ENCODE measurements around the gene ANKRD55.
"Not testable (repeated sequence)": the region's sequence is repeated elsewhere in the genome, so short reads cannot be mapped to it uniquely, and the experiment has no call there.

The ANKRD55 gene

DNA sequence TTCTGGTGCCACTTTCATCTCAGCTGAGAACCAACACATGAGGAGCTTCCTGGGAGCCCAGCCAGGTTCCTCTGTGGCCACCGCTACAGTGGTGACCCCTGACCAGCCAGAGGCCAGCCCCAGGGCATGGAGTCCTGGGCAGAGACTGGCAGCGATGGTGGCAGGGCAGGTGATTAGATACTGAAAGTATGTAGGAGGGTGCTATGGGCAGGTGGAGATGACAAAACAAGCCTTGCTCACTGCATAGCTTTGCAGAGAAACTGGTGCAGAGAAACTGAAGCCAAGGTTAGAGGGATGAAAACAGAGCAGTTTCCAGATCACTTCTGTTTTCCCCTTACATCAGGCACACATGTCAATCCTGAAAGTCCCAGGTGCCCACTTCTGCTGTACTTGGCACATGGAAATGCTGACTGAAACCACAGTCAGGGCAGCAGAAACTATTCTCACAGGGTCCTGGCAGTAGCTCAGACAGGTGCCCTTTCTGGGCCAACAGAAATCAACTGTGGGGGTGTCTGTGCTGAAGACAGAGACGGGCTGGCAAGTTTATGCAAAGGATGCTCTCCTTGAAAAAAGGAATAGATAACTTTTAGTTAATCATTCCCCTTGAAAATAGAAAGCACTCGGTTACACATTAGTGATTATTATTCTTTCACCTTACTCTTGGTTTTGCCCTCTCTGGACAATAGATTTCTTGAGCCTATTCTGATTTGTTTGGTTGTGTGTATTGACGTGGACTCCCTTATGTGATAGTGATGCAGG lies 90.3 kb downstream of the ANKRD55 start:
- no peak for DNase-seq

DNA sequence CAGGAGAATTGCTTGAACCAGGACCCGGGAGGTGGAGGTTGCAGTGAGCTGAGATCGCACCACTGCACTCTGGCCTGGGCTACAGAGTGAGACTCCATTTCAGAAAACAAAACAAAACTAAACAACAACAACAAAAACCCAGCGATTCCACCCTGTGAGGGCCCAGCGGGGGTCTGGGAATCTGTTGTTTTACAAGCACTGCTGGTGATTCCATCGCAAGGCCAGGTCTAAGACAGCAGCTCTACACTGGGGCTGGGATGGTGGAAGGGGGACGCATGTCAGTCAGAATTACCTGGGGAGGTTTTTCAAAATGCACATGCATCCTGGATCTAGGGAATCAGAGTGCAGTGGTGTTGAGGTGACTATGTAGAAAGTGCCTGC lies 90.9 kb downstream of the ANKRD55 start:
- no peak for DNase-seq

- no peak for DNase-seq
Observed at GRCh38 chr5:56140073-56140472, 93.1 kb downstream of the ANKRD55 start.

DNA sequence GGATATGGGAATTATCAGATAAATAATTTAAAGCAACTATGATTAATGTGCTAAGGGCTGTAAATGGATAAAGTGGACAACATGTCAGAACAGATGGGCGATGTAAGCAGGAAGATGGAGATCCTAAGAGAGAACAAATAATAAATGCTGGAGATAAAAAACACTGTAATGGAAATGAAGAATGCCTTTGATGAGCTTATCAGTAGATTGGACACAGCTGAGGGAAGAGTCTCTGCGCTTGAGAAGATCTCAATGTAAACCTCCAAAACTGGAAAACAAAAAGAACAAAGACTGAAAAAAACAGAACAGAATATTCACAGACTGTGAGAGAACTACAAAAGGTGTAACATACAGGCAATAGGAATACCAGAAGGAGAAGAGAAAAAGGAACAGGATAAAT lies 102.5 kb downstream of the ANKRD55 start:
- DNase-seq: no peak

DNA sequence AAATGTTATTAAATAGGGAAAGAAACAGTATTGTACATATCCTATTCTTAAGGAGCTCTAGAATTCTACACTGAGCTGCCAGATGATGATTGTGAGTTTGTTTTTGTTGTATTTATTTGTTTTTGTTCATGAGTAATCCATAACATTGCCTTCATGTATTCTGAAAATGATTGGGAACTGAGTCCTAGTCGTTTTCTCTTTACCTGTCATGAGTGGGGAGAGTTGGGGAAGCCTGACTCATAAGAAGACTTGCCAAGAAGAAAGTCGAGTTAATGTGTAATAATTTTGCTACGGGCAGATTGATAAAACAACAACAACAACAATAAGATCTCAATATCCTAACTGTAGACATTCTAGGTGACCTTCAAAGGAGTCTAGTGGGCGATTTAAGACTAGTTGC lies 103.8 kb downstream of the ANKRD55 start:
- DNase-seq: no peak

DNA sequence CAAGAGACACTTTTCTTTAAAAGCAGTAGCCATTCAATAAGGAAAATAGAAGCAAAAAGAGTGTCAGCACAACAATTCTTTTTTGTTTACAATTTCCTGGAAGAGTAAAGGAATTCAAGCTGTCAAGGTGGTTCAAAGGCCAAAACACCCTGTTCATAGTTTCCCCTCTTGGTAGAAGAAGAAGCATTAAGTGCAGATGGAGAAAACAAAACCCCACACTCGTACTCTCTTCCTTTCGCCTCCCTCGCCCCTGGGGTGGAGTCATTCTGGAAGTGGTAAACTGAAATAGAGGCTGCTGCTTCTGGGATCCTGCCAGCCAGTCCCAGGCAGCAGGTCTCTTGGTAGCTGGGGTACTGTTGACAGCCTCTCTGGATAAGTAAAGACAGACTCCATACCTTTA lies 105.0 kb downstream of the ANKRD55 start:
- no peak for DNase-seq

GRCh38 chr5:56126487-56127179 lies 106.5 kb downstream of the ANKRD55 start:
- DNase-seq: no peak

GRCh38 chr5:56123531-56124243 lies 109.4 kb downstream of the ANKRD55 start:
- peak; percentile 94 for DNase-seq

GRCh38 chr5:56122360-56122985 lies 110.7 kb downstream of the ANKRD55 start:
- not testable (repeated sequence) for DNase-seq

GRCh38 chr5:56119050-56119449 lies 114.1 kb downstream of the ANKRD55 start:
- DNase-seq: no peak

DNA sequence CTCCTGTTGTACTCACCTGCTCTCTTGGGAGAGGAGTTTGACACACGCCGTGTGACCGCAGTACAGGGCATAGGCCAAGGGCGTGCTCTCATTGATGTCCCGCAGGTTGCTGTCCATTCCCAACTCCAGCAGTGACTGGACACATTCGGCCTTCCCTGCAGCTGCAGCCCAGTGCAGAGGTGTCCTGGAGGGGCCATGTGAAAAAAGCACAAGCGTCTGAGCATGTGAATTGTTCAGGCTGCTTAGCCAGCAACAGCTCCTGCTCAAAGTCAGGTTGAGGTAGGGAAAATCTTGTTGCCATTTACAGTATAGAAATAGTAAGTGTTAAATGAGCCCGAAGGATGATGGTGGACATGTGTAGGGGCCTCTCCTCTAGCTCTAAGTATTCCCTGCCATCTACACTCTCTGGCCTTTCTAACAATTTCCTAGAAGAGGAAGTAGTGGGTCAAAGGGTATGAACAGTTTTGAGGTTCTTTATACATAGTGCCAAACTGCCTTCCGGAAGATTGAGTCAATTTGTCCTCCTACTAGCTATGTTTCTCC lies 116.5 kb downstream of the ANKRD55 start:
- DNase-seq: no peak

DNA sequence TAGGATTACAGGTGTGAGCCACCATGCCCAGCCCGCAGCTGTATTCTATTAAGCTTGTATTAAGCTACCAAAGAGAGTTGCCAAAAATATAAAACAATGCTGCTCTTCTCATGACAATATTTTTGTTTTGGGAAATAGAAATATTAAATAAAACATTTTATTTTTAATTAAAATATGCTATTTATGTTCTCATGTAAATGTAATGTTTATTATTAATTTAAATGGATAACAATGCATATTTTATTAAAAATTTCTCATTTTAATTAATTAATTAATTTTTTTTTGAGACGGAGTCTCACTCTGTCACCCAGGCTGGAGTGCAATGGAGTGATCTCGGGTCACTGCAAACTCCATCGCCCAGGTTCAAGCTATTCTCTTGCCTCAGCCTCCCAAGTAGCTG lies 117.5 kb downstream of the ANKRD55 start:
- DNase-seq: no peak

- no peak for DNase-seq
Observed at GRCh38 chr5:56112526-56113121, 120.5 kb downstream of the ANKRD55 start.

GRCh38 chr5:56111404-56111781 lies 121.7 kb downstream of the ANKRD55 start:
- no peak for DNase-seq

- DNase-seq: no peak
Observed at GRCh38 chr5:56110646-56111403, 122.3 kb downstream of the ANKRD55 start.

GRCh38 chr5:56108246-56108645 lies 124.9 kb downstream of the ANKRD55 start:
- no peak for DNase-seq

DNA sequence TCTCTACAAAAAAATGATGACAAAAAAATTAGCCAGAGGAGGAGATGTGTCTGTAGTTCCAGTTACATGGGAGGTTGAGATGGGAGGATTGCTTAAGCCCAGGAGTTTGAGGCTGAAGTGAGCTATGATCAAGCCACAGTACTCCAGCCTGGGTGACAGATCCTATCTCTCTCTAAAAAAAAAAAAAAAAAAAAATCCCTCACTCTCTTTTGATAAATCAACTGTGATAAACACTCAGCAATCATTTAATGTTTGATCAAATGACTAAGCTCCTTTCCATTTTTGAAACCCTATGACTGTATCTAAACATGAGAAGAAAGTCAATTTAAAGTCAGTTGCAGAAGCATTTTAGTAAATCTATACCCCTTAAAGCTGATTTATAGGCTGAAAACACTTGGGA lies 126.3 kb downstream of the ANKRD55 start:
- DNase-seq: no peak

DNA sequence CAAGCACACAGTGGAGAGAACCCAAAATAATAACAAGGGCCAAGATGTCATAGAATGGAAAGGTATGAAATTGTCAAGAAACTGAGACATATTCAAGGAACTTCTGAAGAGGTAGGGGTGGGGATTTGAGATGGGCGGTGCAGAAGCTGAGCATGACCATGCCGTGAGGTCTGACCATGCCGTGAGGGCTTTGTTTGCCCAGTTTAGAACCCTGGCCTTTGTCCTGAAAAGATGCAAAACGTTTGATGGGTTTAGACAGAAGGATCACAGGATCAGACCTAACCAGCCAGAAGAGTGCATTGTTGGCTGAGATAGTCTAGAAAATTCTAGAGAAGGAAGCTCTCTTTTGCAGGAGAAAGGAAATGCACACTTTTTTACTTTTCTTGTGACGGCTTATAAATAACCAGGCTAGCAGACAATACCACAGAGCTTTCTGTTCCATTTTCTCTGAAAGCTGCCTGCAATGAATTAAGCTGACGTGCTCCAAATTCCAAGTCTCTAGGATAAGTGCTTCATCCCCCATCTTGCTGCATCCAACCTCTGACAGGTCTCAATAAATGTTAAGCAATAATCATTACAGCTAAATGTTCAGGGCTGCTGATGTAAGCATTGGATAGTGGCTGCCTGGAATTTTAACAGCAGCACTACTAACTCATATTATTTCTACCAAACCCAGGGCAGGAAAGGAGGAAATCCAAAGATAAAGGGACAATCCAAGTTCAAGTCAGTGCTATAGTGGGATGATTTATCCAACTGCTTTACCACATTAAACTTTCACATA lies 127.4 kb downstream of the ANKRD55 start:
- no peak for DNase-seq

GRCh38 chr5:56102889-56103288 lies 130.2 kb downstream of the ANKRD55 start:
- DNase-seq: no peak

- DNase-seq: not testable (repeated sequence)
Observed at GRCh38 chr5:56102207-56102606, 130.9 kb downstream of the ANKRD55 start.

GRCh38 chr5:56101180-56101579 lies 131.9 kb downstream of the ANKRD55 start:
- no peak for DNase-seq
